GM21619 (cell line): ENCODE measurements around the gene ACACA.

Experiments
- ATAC-seq: cut with Tn5 transposase; IDR thresholded peaks from one replicate; pipeline ENCODE4 v1.9.1; 2021; ENCODE audit not compliant: unreplicated experiment

Gene ACACA

DNA sequence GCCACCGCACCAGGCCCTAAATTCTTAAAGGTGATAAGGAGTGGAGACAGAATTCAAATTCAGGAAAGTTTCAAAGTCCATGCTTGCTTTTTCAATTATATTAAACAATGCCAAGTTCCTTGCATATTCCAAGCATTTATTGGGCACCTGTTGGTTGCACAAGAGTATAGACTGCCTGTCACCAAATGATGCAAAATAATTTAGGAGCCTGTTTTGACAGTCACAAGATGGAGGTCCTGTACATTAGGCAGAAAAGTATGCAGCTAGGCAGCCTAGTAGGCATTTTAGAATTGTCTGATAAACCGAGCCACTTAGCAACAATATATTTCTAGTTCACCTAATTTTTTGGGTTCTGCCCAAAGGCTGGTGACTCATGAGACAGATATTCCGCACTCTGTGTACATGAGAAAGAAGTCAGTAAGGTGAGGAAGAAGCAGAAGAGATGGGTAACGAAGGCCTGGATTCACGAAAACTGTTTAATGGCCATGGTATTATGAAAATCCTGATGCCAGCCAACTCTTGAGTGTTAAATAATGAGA is 7.3 kb downstream of the ACACA start:
- ATAC-seq: no peak

DNA sequence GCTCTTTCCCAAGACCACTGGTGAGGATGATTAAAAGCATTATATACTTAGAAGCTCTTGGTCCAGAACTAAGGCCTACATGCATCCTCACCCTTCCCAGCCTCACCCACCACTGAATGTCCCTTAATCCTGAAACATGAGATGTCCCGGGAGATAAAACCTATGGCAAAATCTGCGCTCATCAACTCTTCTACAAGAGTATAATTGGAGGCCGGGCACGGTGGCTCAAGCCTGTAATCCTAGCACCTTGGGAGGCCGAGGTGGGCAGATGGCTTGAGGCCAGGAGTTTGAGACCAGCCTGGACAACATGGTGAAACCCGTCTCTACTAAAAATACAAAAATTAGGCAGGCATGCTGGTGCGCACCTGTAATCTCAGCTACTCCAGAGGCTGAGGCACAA is 13.3 kb downstream of the ACACA start:
- ATAC-seq: no peak

- no peak for ATAC-seq
These were observed 14.5 kb downstream of the ACACA start for GRCh38 chr17:37392024-37392590.

DNA sequence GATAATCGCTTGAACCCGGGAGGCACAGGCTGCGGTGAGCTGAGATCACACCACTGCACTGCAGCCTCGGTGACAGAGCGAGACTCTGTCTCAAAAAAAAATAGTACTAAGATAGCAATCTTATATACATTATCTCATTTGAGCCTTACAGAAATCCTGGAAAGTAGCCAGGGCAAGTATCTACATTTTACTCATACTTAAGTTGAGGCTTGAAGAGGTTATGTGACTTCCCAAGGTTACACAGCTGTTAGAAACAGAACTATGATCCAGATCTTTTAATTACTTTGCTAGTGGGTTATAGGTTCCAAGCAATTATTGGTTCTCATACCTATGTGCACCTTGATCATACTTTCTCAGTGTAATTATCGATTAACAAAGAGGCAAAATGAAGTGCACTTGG is 15.5 kb downstream of the ACACA start:
- ATAC-seq: no peak

GRCh38 chr17:37389160-37389559 is 17.5 kb downstream of the ACACA start:
- no peak for ATAC-seq

- ATAC-seq: no peak
These were observed 18.4 kb downstream of the ACACA start for GRCh38 chr17:37388266-37388665.

GRCh38 chr17:37386462-37386861 is 20.2 kb downstream of the ACACA start:
- ATAC-seq: no peak

DNA sequence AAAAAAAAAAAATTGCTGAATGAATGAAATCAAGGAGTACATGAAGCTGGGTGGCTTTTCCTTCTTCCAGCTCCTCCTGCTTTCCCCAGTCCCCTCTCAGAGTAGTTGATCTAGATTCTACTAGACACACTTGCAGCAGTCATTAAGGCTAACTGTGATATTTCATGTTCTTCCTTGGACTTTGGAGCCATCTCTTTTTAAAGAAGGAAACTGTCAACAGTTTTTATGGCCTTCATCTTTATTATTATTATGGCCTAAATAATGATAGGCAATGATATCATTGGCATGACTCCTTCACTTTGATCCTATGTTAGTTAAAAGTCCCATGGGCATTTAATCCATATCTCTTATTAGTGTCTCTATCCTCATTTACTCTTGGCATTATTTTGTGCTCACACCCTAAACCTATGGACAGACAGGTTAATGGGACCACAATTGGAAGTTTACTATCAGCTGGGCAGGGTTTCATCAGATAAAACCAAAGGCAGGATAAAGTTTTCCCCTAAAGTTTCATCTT is 21.1 kb downstream of the ACACA start:
- no peak for ATAC-seq

GRCh38 chr17:37384560-37385149 is 22.0 kb downstream of the ACACA start:
- no peak for ATAC-seq

DNA sequence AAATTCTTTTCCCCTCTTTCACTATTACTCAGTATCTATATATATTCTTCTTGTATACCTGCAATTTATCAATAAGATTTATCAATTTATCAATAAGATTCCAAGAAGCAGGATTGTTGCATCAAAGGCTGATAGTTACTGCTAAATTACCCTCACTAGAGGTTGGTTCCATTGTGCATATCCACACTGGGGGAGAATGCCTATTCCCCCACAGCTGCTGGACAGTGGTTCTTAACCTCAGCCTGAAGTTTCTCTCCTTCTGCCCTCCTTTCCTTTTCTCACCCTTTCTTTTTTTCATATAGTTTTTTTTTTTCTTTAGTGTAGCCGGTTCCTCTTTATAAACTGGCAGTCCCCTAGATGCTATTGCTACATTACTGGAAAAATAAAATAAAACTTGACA is 24.6 kb downstream of the ACACA start:
- ATAC-seq: no peak

- no peak for ATAC-seq
These were observed 30.9 kb downstream of the ACACA start, which contains the start of gene C17orf78 for GRCh38 chr17:37375706-37376105. Gene C17orf78 (plus strand): TSS chr17:37375985. CDS start chr17:37376093, 108 bp downstream.

DNA sequence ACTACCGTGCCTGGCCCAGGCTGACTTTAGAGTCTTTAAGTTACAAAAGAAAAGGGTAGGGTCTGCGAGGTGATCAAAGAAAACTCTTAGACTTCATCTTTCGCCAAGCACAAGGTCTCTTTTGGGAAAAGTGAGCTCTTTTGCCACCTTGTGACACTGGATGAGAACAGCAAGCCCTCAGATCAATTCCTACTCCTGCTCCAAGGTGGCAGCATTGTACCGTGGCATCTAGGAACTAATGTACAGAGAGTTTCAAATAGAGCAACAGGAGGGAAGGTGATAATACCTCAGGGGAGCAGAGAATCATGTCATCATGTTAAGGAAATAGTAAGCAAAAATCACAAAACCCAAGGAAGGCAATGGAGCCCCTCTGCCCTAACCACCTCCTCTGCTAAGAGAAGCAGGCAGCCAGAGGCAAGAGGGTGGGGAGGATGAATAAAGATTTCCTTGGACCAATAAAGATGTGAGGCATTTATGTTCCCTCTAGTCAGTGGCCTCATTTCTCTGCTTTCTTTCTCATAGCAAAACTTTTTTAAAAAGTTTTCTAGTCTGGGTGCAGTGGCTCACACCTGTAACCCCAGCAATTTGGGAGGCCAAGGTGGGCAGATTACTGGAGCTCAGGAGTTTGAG is 33.0 kb downstream of the ACACA start:
- ATAC-seq: peak; percentile 60

- ATAC-seq: no peak
These were observed 38.1 kb downstream of the ACACA start for GRCh38 chr17:37368577-37368976.

- ATAC-seq: no peak
These were observed 41.0 kb downstream of the ACACA start for GRCh38 chr17:37365589-37365988.

- no peak for ATAC-seq
These were observed 45.1 kb downstream of the ACACA start for GRCh38 chr17:37361543-37361942.

- no peak for ATAC-seq
These were observed 46.0 kb downstream of the ACACA start for GRCh38 chr17:37360632-37361031.

DNA sequence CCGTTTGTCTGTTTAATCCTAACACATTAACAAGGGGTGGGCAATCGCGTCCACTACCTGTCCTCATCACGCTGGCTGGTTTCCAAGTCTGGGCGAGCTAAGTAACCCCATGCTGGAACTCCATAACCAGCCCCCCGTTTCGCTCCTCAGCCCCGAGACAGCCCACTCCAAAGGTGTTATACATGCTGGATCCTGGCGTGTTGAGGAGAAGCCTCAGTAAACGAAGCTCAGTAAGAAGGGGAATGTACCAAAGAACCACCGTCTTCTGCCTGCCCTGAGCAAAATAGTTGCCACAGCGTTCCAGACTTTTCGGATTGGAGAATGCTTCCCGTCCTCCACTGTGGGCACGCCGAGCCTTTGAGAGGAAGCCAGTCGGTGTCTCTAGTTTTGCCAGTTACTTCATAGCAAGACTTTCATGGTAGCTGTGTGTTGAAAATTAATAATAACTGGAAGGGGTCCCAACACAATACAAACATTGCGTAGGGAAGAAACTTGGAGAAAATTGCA is 46.9 kb downstream of the ACACA start:
- ATAC-seq: no peak

DNA sequence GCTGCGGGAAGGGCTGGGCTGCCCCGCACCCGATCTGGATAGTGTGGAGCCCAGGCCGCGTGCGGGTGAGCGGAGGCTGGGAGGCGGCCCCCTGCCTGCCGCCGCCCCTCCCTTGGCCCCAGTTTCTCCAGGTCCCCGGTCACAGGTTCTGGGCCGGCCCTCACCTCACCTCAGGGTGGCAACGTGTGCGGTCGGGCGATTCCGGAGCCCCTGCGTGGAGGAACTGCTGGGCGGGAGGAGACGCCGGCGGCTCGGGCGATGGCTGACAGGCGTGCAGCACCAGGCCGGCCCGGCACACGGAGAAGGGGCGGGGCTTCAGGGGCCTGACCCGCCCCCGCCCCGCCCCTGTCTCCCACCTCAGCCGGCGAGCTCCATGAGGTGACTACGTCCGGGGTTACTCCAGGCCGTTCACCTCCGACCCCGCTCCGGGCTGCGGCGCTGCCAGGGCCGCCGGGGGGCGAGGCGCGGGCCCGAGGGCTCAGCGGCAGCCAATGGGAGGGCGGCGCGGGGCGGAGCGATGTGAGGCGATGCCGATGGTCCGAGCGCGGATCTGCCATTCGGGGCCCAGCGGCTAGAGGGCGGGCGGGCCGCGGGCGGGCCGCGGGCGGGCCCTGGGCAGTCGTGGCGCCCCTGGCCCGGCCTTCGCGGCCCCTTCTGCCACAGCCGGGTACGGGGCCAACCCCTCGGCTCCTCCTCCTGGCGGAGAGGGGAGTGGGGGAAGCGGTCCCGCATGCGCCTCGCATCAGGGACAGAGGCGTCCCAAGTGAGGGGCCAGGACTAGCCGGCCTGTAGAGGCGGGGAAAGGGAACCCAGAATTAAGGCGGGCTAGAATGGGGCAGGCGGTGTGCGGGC is 47.6 kb downstream of the ACACA start:
- ATAC-seq: peak; percentile 87

DNA sequence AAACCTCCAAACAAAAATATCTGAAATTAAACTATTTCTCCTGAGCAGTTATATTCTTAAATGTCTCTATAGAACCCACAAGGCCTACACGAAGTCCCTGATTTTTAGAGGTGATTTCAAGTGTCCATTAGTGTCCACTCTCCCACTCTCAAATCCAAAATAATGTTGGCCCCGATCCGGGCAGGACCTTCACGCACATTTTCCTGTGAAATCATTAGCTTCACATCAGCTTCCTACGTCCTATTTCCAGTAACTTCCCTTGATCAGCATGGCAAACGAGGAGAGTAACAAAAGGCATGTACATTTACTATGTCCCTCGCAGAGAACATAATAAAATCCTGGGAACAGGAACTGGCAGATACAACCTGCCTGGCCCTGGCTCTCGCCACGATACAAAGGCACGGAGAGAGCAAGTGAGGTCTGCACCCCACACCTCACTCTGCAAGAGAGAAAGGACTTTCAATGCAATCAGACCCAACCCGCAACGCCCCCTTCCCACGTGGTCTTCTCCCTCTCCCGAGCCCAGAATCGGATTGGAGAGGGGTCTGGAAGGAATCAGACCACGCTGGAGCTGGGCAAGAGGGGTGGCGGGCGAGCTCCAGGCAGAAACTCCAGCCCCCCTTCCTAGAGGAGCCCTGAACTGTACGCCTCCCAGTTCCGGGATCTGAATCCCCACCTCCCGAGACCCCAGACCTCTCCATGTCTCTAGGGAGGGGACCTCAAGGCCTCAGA is 48.4 kb downstream of the ACACA start:
- ATAC-seq: peak; percentile 12
